NCI-H446 treated with DMSO at 0.1 percent for 48 hours (cell line): Measurements from ENCODE around the gene CYSLTR2.

Experiments used
- DNase-seq: peaks from one replicate; lab custom pipeline; 2025; lab: John Stamatoyannopoulos, UW

The CYSLTR2 gene

DNA sequence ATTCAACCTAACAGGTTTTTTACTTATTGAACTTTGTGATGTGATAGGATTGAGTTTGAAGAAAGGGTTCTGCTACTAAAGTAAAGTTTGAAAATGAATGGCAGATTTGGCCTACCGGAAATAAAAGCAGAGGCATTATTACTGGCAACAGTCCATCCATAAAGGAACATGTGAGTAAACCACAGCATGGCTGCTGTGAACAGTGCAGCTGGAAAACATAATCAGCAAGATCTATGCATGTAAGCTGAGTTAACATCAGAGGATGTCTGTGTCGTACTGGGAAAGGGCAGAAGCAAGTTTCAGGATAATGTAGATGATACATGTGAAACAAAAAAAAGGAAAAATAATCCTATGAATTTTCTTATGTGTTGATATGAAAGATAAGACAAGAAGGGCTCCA lies 87.6 kb downstream of the CYSLTR2 start:
- no peak for DNase-seq

DNA sequence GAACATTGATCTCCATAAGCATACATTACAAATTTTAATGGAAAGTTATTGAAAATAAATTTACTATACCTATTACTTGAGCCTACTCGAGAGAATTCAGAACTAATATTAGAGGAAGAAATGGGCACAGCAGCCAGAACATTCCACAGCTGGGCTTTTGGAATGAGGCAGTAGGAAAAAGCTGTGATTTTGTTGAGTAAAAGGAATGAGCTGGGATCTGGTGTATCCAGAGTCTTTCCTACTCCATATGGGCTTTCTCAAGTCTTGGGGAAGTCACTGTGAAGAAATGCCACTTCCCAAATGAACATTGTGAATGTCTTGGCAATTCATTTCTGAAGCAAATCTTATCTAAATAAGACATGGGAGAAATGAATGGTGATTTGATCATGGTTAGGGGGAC lies 93.1 kb downstream of the CYSLTR2 start:
- no peak for DNase-seq

DNA sequence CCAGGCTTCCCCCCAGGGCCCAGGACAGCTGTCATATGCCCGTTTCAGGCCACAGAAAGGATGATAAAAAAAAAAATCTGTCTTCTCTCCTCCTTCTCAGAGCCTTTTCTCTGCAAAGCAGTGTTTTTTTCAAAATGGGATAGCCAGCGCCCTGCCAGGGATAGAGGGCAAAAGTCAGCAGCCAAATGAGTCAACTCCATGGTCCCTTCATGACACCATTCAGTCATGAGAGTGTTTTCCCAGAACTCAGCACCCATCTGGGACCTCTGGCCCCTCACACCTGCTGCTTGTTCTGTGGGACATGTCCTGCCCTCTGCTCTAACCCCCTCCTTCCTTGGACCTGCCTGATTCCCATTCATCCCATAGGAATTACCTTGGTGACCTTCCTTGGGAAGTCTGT lies 95.0 kb downstream of the CYSLTR2 start:
- no peak for DNase-seq

DNA sequence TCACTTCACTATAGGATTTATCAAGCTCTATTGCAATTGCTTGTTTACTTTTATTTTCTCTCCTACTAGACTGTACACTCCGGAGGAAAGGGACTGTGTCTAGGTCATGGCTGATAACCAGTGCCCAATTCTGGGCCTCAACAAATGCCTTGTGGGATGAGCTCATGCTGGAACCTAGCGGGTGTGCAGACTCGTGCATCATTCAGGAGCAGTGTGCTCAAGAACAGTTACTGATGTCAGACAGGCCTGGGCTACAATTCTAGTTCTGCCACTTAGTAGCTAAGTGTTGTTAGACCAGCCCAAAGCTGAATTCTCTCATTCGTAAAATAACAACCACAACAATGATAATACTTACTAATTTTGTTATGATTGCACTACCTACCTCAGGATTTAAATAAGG lies 95.4 kb downstream of the CYSLTR2 start:
- DNase-seq, result no peak

DNA sequence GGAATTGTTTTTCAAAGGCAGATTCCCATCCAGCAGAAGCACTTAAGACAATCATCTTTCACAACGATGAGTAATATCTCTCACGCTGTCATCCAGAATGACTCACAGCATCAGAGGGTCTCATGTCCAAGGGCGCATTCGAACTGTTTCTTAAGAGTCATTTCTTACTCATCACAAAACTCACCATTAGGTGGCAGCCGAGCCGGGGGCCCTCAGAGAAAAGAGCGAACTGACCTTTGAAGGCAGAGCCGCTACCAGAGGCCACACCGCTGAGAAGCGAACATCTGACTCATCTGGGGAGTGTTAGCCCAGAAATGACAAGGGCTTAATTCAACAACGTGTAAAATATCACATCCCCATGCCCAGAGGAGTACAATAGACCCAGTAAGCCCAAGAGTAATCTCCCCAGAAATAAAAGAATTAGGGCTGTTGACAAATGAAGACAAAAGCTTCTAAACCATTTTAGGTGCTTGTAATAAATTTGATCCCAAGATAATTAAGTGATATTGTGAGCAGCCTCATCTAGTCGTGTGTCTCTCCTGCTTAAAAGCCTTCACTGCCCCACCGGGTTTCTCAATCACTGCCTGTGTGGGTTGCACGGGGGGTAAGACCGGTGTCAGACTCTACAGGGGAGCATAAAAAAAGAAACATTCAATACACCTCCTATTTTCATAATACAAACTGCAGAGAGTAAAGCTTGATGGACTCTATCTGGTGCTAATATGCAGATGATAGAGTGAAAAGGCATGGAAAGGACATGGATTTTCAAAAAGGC lies 96.2 kb downstream of the CYSLTR2 start:
- DNase-seq, result no peak

DNA sequence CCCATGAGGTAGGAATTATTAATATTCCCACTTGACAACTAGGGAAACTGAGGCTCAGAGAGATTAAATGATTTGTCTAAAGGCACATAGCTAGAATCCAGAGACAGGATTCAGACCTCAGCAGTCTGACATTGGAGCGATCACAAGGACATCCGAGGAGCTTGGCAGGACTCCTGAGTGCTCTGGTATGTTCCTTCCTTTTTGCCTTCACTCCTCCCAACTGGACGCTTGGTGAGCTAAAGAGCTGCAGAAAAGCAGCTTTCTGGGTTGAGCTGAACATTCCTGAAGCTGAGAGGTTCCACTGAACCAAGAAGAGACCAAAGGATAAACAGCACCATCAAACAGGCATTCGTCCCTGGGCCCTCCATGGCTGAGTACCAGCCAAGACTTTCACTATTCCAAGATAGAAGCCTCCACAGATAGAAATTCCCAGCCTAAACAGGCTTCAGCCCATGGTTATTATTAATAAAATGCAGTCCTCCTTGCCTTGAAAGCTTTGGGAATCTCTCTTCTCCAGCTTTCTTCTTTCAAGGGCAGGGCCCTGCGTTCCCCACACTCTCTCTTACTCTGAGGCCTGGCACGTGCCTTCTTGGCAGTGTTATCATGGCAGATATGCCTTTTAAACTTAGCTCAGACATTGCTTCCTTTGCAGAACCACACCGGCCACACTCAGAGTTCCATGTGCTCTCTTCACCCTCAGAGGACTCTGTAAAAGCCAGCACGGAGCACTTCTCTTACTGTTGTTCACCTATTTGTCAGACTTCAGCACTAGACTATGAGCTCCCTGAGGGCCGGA lies 97.1 kb downstream of the CYSLTR2 start:
- no peak for DNase-seq

DNA sequence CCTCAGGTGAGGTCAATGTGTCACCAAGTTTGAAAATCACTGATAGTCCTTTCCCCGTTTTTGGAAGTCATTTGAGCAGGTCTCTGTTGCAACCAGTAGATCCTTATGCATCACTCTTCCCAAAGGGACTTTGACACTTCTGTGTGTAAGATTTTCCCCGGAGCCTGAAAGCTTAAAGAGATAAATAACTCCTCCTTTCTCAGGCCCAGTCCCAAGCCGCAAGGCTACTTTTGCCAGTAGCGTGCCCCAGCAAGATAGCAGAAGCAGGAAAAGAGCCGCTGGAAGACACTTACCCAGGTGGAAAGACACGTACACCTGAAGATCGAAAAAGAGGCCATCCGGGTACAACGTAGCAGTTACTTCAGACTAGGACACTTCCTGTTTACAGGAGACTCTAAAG lies 106.9 kb downstream of the CYSLTR2 start:
- no peak for DNase-seq
